DLD1 (cell line): ENCODE results near the gene LOXL3.
"Not testable (repeated sequence)": the region's sequence is repeated elsewhere in the genome, so short reads cannot be mapped to it uniquely, and the experiment has no call there.

Experiments used
- in situ Hi-C: cut with HindIII; loops from 2 replicates; pipeline ENCODE4 v1.10.0; 2017; ENCODE audit warnings: low sequenced_read_pairs

Gene LOXL3

GRCh38 chr2:74573747-74574562 lies 20.2 kb upstream of the LOXL3 start:
- in situ Hi-C loops: loop anchor here (10.0 kb wide), 1 partner anchor 309 kb away; no protein-coding TSS in a partner anchor

- in situ Hi-C loops: loop anchor here (10.0 kb wide), 1 partner anchor 308 kb away; no protein-coding TSS in a partner anchor
Observed at GRCh38 chr2:74572178-74572925, 18.6 kb upstream of the LOXL3 start.

- in situ Hi-C loops: loop anchor here (10.0 kb wide), 1 partner anchor 306 kb away; no protein-coding TSS in a partner anchor
Observed at GRCh38 chr2:74571058-74571457, 17.3 kb upstream of the LOXL3 start.

GRCh38 chr2:74569686-74570085 lies 15.9 kb upstream of the LOXL3 start:
- in situ Hi-C loops: loop anchor here (10.0 kb wide), 1 partner anchor 305 kb away; no protein-coding TSS in a partner anchor

- in situ Hi-C loops: no loop called here
Observed at GRCh38 chr2:74567881-74568280, 14.1 kb upstream of the LOXL3 start.

- in situ Hi-C loops: no loop called here
Observed at GRCh38 chr2:74566754-74567085, 13.0 kb upstream of the LOXL3 start.

- in situ Hi-C loops: no loop called here
Observed at GRCh38 chr2:74566076-74566753, 12.5 kb upstream of the LOXL3 start.

- in situ Hi-C loops: no loop called here
Observed at GRCh38 chr2:74564222-74564621, 10.5 kb upstream of the LOXL3 start.

GRCh38 chr2:74562126-74562775 lies 8.5 kb upstream of the LOXL3 start:
- in situ Hi-C loops: no loop called here

GRCh38 chr2:74561022-74561421 lies 7.3 kb upstream of the LOXL3 start:
- in situ Hi-C loops: not testable (repeated sequence)

- in situ Hi-C loops: no loop called here
Observed at GRCh38 chr2:74560591-74560990, 6.8 kb upstream of the LOXL3 start.

- in situ Hi-C loops: no loop called here
Observed at GRCh38 chr2:74559912-74560311, 6.2 kb upstream of the LOXL3 start.

- in situ Hi-C loops: no loop called here
Observed at GRCh38 chr2:74558284-74559230, 4.8 kb upstream of the LOXL3 start.

- in situ Hi-C loops: no loop called here
Observed at GRCh38 chr2:74556831-74557370, 3.2 kb upstream of the LOXL3 start.

- in situ Hi-C loops: no loop called here
Observed at GRCh38 chr2:74556159-74556558, 2.4 kb upstream of the LOXL3 start.

GRCh38 chr2:74555610-74556103 lies 1.9 kb upstream of the LOXL3 start:
- in situ Hi-C loops: no loop called here

- in situ Hi-C loops: no loop called here
Observed at GRCh38 chr2:74554820-74555531, 1.2 kb upstream of the LOXL3 start.

- in situ Hi-C loops: no loop called here
Observed at GRCh38 chr2:74552914-74553811, 579 bp downstream of the LOXL3 start.
